Nephron (organoid): ENCODE measurements around the gene ICAM2.

Source experiments
- H3K27ac Mint-ChIP-seq, 3 experiments: 2 replicates each; pipeline ENCODE4 v1.8.0; 2020; ENCODE audit warnings: mixed read lengths in 3 of 3, mild to moderate bottlenecking in 2 of 3, moderate library complexity in 1 of 3
- H3K27me3 Mint-ChIP-seq: 2 replicates; pipeline ENCODE4 v1.8.0; 2021; ENCODE audit warnings: low read depth, mild to moderate bottlenecking, moderate library complexity, mixed read lengths
- H3K36me3 Mint-ChIP-seq: 2 replicates; pipeline ENCODE4 v1.8.0; 2020; ENCODE audit warnings: low read depth, mixed read lengths
- H3K4me1 Mint-ChIP-seq: 2 replicates; pipeline ENCODE4 v1.8.0; 2020; ENCODE audit warnings: mixed read lengths
- H3K4me3 Mint-ChIP-seq, 3 experiments: 2 replicates each; pipeline ENCODE4 v1.8.0; 2020; ENCODE audit warnings: mild to moderate bottlenecking in 3 of 3, mixed read lengths in 3 of 3, moderate library complexity in 2 of 3
- H3K9me3 Mint-ChIP-seq: 2 replicates; pipeline ENCODE4 v1.8.0; 2020; ENCODE audit warnings: mixed read lengths
- TF ChIP-seq, protein P1 (sequence below), 3 experiments: fragments of 200-600 bp; sonication (generic); IDR thresholded peaks; one replicate each; pipeline ENCODE4 v1.5.0; 2021; ENCODE audit warnings: antibody characterized with exemption in 3 of 3; ENCODE audit not compliant: unreplicated experiment in 3 of 3

The ICAM2 gene

DNA sequence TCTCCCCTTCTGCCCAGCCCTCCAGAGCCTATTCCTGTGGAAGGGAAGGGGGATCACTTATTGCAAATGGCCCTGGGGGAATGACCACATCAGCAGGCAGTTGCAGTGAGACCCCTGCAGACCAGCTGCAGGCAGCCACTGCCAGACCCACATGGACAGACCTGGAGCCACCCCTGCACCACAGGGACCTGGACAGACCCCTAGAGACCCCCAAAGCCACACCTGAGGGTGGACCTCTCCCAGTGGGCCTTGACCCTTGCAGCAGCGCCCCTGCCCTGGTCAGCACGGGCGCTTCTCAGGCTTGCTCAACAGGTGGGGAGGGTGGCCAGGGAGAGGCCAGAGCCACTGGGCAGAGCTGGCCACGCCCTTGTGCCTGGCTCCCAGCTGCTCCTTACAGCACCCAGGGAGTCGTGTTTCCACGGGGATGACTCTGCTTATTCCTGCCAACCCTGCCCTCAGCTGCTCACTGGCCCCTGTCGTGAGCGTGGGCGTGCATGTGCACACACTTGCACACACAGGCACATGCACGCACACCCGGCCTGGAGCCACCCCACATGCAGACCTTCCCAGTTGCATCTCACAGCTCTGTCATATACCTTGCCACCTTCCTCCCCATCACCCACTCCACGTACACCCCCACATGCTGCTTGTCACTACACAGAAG, 46.4 kb downstream of the ICAM2 start:
- H3K36me3 Mint-ChIP-seq = no peaks in the 10 kb centered on the region
- no peak overlapping the region for H3K4me3 Mint-ChIP-seq
- H3K4me1 Mint-ChIP-seq = peaks cover 12% of the 10 kb centered on the region
- H3K27me3 Mint-ChIP-seq = peaks cover 13% of the 10 kb centered on the region
- H3K27ac Mint-ChIP-seq = no peak overlapping the region
- no peaks in the 10 kb centered on the region for H3K9me3 Mint-ChIP-seq
- TF ChIP-seq, protein P1, sequence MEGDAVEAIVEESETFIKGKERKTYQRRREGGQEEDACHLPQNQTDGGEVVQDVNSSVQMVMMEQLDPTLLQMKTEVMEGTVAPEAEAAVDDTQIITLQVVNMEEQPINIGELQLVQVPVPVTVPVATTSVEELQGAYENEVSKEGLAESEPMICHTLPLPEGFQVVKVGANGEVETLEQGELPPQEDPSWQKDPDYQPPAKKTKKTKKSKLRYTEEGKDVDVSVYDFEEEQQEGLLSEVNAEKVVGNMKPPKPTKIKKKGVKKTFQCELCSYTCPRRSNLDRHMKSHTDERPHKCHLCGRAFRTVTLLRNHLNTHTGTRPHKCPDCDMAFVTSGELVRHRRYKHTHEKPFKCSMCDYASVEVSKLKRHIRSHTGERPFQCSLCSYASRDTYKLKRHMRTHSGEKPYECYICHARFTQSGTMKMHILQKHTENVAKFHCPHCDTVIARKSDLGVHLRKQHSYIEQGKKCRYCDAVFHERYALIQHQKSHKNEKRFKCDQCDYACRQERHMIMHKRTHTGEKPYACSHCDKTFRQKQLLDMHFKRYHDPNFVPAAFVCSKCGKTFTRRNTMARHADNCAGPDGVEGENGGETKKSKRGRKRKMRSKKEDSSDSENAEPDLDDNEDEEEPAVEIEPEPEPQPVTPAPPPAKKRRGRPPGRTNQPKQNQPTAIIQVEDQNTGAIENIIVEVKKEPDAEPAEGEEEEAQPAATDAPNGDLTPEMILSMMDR (IDR thresholded peaks at IDR 0.05; ENCODE audit: unreplicated experiment in 3 of 3) = no peak

DNA sequence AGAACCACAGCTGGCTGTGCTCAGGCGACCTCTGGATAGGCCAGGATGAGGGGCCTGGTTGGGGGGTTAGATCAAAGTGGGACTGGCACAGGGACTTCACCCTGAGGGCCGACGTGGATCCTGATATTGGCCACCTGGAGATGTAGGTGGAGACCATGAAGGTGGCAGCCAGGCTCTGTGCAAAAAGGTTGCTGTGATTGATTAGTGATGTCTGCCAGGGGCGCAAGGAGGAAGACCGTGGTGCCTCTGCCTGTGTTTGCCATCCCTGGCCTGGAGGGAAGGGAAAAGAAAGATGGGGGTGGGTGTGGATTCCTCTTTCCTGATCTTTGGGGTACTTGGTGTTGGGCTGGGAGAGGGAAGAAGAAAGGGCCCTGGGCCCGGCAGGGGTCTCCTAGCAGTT, 47.2 kb downstream of the ICAM2 start:
- no peak overlapping the region for H3K27ac Mint-ChIP-seq
- peaks cover 15% of the 10 kb centered on the region for H3K27me3 Mint-ChIP-seq

DNA sequence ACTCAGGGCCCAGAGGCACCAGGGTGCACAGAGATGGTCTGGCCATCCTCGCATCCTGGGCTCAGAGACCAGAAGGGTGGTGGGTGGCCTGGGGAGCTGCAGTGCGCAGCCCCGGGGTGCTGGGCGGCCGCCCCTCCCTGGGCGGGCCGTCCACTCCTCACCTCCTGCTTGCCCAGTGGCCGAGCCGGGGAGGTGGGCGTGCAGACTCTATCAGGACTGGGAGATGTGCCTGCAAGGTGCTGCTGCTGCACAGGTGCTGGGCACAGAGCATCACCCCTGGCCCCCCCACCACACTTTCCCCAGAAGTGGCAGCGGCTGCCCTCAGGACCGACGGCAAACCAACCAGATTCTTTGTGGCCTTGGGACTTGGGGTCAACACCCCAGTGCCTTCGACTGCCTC, 47.6 kb downstream of the ICAM2 start, which contains the start of gene SCN4A:
Gene SCN4A (minus strand): TSS at position 123 of the 400 bp plus-strand sequence. CDS start 77 bp downstream, at position 46.
- no peaks in the 10 kb centered on the region for H3K36me3 Mint-ChIP-seq
- peaks cover 12% of the 10 kb centered on the region for H3K4me1 Mint-ChIP-seq
- no peak within 1 kb of the TSS for H3K27ac Mint-ChIP-seq
- no peaks in the 10 kb centered on the region for H3K9me3 Mint-ChIP-seq
- TF ChIP-seq, protein P1 (IDR thresholded peaks at IDR 0.05; ENCODE audit: unreplicated experiment in 3 of 3) = no peak
- H3K27me3 Mint-ChIP-seq = peaks cover 15% of the 10 kb centered on the region
- H3K4me3 Mint-ChIP-seq = no peak within 1 kb of the TSS

More for the DNA sequence above, 47.2 kb downstream of the ICAM2 start:
- Mint-ChIP-seq H3K4me3 (no peak overlapping the region), H3K4me1 (peaks cover 12% of the 10 kb centered on the region), H3K36me3 (no peaks in the 10 kb centered on the region), H3K9me3 (no peaks in the 10 kb centered on the region)
- TF ChIP-seq, protein P1 (IDR thresholded peaks at IDR 0.05; ENCODE audit: unreplicated experiment in 3 of 3) = no peak

DNA sequence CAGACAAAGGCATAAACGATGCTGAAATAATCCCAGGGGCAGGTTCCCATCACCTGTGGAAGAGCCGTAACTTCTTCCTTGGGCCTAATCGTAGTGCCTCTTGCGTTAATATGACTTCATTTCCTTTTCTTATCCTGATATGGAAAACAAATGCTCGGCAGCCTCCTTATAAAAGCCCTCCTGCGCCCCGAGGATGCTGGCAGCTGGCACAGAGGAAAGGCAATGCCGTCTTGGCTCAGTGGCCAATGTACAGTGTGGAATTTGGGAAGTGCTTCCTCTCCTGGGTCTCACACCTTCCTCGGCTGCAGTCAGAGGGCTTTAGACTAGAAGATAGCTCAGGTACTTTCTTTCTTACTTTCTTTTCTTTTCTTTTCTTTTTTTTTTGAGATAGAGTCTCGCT, 51.2 kb downstream of the ICAM2 start:
- H3K36me3 Mint-ChIP-seq = no peaks in the 10 kb centered on the region
- no peak overlapping the region for H3K4me3 Mint-ChIP-seq
- peaks cover 1% of the 10 kb centered on the region for H3K4me1 Mint-ChIP-seq
- peaks cover 6% of the 10 kb centered on the region for H3K27me3 Mint-ChIP-seq
- H3K9me3 Mint-ChIP-seq = no peaks in the 10 kb centered on the region
- no peak overlapping the region for H3K27ac Mint-ChIP-seq
- TF ChIP-seq, protein P1 (IDR thresholded peaks at IDR 0.05; ENCODE audit: unreplicated experiment in 3 of 3) = no peak

DNA sequence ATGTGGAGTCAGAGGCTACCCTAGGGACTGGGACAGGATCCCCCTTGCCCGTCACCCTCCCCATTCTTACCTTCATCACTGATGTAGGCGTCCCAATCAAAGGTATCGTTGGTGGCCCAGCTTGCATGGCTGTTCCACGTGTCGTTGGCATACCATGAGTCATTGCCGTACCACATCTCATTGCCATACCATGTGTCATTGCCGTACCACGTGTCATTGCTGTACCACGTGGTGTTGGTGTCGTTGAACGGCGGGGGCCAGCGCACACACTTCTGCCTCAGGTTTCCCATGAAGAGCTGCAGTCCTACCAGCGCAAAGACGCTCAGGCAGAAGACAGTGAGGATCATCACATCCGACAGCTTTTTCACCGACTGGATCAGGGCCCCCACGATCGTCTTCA, 52.5 kb downstream of the ICAM2 start:
- Mint-ChIP-seq H3K4me1 (no peaks in the 10 kb centered on the region), H3K27me3 (peaks cover 6% of the 10 kb centered on the region), H3K9me3 (no peaks in the 10 kb centered on the region), H3K36me3 (no peaks in the 10 kb centered on the region), H3K27ac (no peak overlapping the region), H3K4me3 (no peak overlapping the region)
- TF ChIP-seq, protein P1 (IDR thresholded peaks at IDR 0.05; ENCODE audit: unreplicated experiment in 3 of 3) = no peak

DNA sequence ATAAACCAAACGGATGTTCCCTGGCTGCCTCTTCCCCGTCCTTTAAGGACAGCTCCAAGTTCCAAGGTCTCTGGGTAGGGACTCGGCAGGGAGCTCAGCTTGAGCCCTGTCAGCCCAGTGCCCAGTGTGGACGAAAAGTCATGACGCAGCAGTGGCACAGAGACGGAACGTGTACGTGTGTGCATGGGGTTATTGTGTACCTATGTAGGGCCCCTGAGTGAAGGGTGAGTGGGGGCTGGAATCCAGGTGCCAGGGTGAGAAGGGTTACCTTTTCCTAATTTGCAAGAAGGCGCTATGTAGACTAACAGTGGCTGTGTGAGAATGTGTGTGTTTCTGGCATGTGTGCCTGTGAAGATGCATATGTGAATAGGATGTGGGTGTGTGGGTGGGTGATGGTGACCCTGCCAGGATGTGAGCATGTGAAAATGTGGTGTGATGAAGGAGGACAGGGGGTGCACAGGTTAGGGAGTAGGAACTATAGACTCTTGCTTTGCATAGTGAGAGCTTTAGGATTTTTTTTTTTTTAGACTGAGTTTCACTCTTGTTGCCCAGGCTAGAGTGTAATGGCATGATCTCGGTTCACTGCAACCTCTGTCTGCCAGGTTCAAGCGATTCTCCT, 53.7 kb downstream of the ICAM2 start:
- Mint-ChIP-seq H3K4me3 (no peak overlapping the region), H3K9me3 (no peaks in the 10 kb centered on the region), H3K36me3 (no peaks in the 10 kb centered on the region), H3K27ac (no peak overlapping the region), H3K4me1 (no peaks in the 10 kb centered on the region), H3K27me3 (peaks cover 10% of the 10 kb centered on the region)
- TF ChIP-seq, protein P1 (IDR thresholded peaks at IDR 0.05; ENCODE audit: unreplicated experiment in 3 of 3) = no peak
